NCI-H1048 (cell line): ENCODE measurements around the gene ZNF488.

ENCODE experiments used
- DNase-seq: peaks from one replicate; lab custom pipeline; 2025; lab: John Stamatoyannopoulos, UW

Gene ZNF488

DNA sequence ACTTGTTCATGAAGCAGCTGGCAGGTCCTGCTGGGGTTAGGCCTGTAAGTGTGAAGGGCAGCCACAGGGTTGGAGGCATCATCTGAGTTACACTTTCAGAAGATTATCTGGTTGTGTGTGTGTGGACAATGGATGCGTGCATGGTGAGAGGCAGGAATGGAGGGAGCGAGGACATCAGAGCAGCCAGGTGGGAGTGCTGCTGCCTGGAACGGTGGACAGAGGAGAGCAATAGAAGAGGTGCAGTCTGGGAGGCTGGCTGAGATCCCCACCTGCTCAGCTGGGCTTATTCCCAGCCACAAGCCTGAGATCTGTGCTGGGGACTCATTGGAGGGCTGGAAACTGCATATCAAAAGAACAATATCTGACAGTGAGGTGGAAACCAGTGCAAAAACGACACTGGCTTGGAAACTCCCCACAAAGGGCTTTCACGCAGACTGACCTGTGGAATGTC is 17.9 kb downstream of the ZNF488 start:
- no peak for DNase-seq

DNA sequence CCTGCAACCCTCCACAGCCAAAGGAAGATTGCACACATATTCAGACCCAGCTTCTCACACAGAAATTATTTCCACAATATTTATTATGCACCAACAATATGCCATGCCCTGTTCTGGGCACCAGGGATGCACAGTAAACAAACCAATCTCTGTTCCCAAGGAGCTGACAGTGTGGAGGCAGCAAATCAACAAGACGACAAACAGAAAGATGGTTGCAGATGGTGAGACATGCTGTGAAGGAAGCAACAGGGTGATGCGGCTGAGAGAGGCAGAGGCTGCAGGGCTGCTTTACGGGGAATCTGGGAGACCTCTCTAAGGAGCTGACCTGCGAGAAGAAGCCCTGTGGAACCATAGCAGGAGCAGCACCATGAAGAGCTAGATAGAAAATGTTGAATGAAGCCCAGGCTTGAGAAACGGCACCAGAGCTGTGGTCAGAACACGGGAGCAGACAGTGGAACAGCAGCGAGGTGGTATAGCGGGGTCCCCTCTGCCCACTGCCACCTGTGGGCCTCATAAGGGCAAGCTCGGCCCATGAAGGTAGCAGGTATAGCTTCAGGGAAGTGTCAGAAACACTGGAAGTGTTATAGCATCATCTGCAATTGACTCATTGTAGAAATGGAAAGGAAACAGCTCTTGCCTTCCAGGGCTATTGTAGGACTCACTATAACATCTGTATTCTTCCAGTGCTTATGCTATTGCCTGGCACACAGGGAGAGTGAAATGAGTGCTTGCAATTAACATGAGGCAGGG is 18.5 kb downstream of the ZNF488 start:
- DNase-seq, result no peak

DNA sequence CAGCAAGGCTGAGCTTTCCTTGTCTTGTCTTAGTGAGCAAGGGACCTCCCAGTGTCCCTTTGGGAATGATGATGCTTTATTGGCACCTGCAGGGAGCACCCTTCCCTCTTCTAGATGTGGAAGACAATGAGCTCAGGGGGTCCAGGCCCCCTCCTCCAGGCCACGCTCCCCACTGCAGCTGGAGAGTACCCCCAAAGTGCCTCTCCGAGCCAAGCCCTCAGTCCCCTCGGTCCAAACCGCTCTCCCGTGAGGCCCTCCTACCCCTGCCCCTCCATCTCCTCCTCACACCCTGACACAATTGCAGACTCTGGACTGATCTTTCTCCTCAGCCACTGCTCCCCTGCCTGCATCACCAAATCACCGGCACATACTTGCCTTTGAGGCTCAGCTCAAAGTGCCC is 19.2 kb downstream of the ZNF488 start:
- no peak for DNase-seq

DNA sequence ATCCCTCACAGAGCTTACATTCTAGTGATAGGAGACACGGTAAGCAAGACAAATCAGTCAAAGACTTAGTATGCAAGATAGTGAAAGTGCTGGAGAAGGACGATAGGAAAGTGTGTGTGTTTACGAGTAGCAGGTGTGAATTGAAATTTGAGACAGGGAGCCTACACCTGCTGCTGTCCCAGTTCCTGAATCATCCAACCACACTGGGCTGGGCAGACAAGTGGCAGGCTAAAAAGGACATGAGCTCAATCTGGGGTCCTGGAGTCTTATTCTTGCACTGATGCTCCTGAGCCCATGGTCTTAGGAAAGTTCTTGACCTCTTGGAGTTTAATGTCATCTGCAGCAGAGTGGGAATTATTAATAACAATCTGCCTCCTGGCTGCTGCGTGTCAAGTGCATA is 19.7 kb downstream of the ZNF488 start:
- DNase-seq, result no peak

DNA sequence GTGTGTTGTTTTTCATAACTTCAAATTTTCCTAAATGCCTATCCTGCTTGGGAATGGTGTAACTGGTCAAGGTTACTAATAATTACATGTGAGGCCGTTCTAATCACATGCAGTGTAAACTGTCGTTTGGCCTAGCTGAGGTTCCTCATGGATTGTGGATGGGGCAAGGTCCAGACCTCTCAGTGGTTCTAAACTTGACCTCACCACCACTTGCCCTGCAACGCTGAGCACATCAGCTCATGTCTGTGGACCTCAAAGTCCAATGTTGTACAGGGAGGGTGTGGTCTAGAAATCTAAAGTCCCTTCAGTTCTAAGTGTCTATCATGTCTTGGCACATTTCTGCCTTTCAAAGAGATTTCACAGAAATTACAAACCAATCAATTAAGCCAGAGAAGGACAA is 20.3 kb downstream of the ZNF488 start:
- no peak for DNase-seq

DNA sequence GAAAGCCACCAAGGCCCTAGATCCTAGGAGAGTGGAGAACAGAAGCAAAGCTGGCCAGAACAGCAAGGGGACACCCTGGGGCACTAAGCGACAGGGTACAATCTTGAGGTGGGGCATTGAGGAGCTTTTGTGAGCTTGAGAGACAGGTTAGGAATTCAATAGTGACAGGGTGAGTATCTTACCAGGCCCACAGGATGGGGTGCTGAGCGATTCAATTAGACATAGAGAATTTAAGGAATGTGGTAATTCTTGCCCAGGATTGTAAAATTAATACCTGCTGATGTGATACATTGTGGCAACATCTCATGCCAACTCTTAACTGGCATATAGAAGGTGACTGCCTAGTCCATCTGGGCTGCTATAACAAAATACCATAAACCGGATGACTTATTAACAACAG is 21.9 kb downstream of the ZNF488 start:
- no peak for DNase-seq

DNA sequence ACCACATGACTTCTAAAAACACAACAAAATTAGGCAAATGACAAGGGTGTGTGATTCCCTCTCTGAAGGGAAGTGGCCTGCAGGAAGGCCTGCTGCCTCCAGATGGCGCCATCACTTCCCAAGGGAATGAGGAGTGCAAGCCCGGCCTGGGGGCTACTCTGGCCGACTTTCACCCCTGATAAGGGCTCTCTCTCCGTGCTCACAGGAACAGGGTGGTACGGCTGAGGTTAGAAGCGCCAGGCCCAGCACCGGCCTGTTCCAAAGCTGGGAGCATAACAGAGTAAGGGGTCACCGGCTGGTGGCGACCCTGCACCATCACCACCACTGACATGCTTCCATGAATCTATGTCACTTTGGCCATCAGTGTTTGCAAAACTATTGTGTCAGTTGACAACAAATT is 22.8 kb downstream of the ZNF488 start:
- no peak for DNase-seq

DNA sequence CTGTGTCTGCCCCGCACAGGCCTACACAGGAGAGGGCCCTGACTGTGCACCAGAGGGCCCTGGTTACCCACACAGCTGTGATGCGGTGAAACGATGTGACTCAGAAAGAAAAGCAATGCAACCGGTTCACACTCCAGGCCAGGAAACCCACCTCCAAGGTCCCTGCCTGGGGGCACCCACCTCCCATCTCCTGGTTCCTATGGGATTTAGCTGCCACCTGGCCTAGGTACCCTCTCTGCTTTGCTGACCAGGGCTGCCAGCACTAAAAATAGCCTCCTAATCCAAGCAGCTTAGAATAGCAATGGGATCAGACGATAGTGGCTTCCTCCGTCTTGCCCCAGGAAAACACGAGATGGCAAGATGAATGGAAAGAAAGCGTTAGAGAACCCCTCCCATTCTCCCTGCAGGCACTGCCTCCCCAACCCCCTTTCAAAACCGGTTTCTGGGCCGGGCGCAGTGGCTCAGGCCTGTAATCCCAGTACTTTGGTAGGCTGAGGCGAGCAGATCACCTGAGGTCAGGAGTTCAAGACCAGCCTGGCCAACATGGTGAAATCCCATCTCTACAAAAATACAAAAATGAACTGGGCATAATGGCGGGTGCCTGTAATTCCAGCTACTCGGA is 23.6 kb downstream of the ZNF488 start:
- DNase-seq, result no peak

DNA sequence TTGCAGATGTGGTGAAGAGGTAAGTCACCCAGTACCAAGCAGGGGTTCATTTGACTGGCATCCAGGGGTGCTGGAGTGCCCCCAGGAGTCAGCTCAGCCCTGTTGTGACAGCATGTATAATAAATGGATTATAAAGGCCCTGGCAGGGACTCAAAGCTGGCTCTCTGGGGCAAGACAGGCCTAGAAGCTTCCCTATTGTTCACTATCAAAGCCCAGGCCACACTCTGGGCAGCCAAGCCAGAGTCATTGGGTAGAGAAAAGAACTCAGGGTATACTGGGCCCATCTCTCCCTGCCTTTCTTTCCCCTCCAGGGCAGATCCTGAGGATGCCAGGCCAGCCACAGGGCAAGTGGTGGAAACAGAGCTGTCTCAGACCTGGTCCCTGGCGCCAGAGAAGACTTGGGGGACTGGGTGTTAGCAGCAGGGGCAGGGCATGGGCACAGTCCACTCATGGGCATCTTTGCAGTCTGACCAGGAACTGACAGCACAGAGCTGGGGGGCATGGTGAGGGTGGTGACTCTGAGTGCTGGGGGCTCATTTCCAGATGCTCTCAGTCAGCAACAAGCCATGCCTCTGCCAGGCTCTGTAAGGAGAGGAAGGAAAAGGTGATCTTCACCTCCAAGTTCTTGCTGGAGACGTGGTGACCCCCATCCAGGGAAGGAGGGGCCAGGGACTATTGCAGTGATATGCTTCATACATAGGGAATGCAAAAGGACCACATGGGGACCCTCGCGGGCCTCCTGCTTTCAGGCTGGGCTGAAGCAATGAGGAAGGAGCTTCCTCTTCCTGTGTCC is 24.3 kb downstream of the ZNF488 start:
- DNase-seq, result no peak

DNA sequence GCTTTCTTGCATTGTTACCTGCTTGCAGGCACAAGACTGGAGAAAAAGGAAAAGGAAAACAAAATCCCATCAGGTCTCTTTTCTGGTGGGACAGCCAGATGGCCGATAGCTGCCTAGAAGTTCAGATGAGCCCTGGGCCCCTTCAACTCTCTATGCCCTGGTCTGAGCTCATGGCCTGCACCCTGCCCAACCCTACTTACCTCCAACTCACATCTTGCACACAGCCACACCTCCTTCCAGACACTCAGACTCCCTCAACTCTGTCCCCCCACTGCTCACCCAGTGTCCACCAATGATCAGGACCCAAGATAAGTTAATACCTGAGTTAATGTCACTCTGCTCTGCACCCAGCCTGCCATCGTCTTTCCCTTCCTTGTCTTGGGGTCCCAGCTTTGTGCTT is 25.0 kb downstream of the ZNF488 start:
- no peak for DNase-seq

DNA sequence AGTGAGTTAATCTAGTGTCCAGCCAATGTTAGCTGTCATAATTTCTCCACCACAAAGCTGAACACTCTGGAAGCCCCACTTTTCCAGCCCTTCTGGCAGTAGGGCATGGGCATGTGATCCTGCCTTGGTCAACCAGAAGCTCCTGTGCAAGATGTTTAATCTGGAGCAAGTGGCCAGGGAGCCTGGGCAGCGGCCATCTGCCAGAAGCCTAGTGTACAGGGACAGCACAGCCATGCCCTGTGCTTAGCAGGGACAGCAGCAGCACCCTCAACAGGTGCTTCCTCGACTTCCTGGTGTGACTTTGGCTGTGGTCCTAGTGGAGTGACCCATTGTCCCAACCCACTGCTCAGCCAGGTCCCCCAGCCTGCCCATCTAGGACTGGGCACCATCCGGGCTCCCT is 25.6 kb downstream of the ZNF488 start:
- DNase-seq, result no peak

DNA sequence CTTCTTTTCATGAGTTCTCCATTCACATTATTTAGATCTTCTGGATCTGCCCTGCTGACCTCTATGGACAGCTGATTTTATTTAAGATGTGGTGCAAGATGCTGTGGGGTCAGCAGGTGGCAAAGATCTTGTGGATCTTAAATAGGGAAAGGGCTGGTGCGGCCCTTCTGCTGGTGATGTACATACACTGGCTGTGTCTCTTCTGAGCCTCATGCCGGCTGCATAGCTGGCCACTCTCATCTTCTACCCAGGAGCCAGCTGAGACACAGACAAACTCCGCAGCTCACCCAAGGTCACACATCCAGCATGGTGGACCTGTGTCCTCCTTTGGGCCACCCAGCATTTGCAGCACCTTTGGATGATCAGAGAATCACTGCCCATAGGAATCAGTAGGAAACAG is 26.2 kb downstream of the ZNF488 start:
- no peak for DNase-seq

DNA sequence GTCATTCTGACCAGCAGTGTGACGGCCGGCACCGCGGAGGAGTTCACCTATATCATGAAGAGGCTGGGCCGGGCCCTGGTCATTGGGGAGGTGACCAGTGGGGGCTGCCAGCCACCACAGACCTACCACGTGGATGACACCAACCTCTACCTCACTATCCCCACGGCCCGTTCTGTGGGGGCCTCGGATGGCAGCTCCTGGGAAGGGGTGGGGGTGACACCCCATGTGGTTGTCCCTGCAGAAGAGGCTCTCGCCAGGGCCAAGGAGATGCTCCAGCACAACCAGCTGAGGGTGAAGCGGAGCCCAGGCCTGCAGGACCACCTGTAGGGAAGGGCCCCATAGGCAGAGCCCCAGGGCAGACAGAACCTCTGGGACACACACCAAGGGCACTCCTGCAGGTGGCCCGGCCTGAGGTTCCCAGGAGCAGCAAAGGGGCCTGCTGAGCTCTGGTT is 26.9 kb downstream of the ZNF488 start:
- no peak for DNase-seq

DNA sequence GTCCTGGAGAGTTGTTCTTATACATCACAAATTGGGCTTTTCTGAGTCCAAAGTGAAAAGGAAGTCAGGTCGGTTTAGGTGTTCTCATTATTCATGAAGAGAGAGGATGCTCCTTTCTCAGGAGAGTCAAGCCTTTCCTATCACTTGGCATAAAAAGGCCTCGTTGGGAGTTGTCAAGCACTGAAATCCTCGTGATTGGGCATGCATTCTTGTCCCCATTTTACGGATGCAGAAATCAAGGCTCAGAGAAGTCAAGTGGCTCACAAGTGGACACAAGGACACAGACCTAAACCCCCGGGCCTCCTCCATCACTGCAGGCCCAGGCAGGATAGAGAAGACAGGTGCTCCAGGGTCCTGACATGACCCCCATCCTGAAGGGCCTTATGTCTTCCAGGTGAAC is 27.4 kb downstream of the ZNF488 start:
- no peak for DNase-seq

DNA sequence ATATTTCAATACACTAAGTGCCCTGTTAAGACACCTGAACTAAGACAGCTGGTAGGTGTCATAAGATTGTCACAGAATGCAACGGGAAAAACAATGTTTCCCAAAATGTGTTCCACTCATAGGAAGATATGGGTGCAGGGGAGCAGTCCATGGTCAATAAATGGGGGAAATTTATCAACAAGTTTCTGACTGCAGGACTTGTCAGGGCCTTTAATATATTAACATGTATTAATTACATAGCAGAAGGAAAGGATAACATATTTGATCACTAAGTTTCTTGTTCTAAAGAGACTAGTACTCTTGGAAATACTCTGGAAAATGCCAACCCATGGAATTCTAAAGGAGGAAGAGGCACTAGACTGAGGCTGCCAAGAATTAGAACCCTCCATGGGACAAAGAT is 29.2 kb downstream of the ZNF488 start:
- no peak for DNase-seq

DNA sequence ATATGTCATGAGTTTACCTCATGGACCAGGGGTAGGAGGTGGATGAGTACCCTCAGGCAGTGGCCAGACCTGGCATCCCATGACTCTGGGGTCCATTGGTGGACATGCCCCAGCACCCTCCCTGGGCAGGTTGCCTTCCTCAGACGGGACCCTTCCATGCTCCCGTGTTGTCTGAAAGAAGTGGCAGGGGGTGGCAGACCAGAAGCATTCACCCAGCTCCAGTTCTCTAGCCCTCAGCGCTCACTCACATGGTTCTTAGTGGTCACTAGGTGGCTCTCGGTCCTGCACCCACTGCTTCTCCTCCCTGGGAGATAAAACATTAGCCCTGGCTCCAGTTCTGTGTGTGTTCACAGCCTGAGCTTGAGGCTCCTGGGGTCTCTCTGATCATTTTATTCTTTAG is 29.9 kb downstream of the ZNF488 start:
- no peak for DNase-seq

DNA sequence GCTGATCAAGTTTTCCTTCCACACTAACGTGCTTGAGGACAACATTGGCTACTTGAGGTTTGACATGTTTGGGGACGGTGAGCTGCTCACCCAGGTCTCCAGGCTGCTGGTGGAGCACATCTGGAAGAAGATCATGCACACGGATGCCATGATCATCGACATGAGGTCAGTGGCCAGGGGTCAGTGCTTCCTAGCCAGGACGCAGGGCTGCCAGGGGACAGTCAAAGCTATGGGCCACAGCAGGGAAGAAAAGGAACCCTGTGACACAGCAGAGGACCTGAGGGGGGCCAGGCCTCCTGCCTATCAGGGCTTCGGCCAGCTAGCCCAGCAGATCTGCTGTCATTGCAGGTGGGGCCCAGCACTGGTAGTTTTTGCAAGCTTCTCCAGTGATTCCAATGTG is 30.7 kb downstream of the ZNF488 start:
- DNase-seq, result no peak

DNA sequence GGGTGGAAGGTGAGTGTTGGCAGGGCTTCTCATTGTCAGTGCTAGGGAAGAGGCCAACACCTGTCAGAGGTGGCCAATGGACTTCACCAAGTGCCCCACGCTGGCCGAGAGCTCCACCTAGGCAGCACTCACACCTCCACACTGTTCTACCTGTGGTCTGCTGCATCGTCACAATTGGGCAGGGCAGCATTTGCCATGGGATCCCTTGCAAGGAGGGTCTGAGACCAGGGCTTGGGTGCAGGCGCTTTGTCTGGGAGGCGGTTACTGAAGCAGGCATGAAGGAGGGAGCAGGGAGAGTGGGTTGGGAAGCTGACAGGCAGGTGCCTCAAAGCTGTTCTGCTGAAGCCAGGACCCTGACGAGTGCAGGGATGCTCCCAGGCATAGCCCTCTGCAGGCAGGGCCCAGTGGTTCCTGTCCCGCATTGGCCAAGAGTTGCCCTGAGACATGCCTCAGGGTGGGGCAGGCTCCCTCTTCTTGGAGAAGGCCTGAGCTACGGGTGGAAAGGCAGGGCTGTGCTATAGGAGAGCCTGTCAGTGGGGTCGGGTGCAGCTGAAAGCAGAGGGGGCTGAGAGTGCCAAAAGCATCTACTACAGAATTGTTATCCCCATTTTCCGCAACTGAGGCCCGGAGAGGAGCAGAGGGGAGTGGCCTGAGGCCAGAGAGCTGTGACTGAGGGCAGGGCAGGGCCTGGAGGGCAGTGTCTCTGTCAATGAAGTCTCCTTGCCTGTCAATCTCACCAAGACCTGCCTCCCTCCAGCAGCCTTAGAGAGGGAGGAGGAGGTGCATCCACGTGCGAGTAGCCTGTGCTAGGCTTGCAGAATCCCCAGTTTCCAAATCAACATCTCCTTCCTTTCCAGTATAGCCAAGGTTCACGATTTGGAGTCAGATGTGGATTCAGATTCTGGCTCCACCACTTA is 31.9 kb downstream of the ZNF488 start:
- no peak for DNase-seq

DNA sequence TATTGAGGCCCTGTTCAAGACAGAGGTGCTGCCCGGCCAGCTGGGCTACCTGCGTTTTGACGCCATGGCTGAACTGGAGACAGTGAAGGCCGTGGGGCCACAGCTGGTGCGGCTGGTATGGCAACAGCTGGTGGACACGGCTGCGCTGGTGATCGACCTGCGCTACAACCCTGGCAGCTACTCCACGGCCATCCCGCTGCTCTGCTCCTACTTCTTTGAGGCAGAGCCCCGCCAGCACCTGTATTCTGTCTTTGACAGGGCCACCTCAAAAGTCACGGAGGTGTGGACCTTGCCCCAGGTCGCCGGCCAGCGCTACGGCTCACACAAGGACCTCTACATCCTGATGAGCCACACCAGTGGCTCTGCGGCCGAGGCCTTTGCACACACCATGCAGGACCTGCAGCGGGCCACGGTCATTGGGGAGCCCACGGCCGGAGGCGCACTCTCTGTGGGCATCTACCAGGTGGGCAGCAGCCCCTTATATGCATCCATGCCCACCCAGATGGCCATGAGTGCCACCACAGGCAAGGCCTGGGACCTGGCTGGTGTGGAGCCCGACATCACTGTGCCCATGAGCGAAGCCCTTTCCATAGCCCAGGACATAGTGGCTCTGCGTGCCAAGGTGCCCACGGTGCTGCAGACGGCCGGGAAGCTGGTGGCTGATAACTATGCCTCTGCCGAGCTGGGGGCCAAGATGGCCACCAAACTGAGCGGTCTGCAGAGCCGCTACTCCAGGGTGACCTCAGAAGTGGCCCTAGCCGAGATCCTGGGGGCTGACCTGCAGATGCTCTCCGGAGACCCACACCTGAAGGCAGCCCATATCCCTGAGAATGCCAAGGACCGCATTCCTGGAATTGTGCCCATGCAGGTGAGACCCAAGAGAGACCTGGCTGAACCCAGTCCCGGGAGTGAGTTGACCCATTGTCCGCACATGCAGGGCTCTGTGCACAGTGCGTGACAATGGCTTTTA is 33.1 kb downstream of the ZNF488 start:
- DNase-seq, result no peak

DNA sequence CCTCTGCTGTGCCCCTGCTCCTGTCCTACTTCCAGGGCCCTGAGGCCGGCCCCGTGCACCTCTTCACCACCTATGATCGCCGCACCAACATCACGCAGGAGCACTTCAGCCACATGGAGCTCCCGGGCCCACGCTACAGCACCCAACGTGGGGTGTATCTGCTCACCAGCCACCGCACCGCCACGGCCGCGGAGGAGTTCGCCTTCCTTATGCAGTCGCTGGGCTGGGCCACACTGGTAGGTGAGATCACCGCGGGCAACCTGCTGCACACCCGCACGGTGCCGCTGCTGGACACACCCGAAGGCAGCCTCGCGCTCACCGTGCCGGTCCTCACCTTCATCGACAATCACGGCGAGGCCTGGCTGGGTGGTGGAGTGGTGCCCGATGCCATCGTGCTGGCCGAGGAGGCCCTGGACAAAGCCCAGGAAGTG is 34.1 kb downstream of the ZNF488 start:
- no peak for DNase-seq

DNA sequence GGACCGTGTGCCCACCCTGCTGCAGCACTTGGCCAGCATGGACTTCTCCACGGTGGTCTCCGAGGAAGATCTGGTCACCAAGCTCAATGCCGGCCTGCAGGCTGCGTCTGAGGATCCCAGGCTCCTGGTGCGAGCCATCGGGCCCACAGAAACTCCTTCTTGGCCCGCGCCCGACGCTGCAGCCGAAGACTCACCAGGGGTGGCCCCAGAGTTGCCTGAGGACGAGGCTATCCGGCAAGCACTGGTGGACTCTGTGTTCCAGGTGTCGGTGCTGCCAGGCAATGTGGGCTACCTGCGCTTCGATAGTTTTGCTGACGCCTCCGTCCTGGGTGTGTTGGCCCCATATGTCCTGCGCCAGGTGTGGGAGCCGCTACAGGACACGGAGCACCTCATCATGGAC is 34.6 kb downstream of the ZNF488 start:
- DNase-seq, result no peak
